RPMI8226 (cell line): ENCODE results near the gene ELMO2.
A peak's percentile ranks its signal among the peaks of the same experiment; 100 is the strongest.

Experiments used
- DNase-seq: peaks from one replicate; pipeline ENCODE4 v3.0.0-alpha.2; 2015

Gene ELMO2

GRCh38 chr20:46367967-46368901, 38.2 kb downstream of the ELMO2 start:
- no peak for DNase-seq

GRCh38 chr20:46367234-46367633, 39.2 kb downstream of the ELMO2 start:
- no peak for DNase-seq

GRCh38 chr20:46366826-46367225, 39.6 kb downstream of the ELMO2 start:
- DNase-seq, result no peak

GRCh38 chr20:46365487-46366220, 40.8 kb downstream of the ELMO2 start:
- DNase-seq, result no peak

GRCh38 chr20:46364670-46365486, 41.5 kb downstream of the ELMO2 start:
- DNase-seq, result no peak

GRCh38 chr20:46363874-46364669, 42.3 kb downstream of the ELMO2 start:
- DNase-seq, result peak; percentile 88

GRCh38 chr20:46362921-46363867, 43.2 kb downstream of the ELMO2 start:
- DNase-seq, result no peak

GRCh38 chr20:46361811-46362210, 44.6 kb downstream of the ELMO2 start:
- DNase-seq, result no peak

GRCh38 chr20:46361381-46361780, 45.0 kb downstream of the ELMO2 start:
- DNase-seq, result no peak

GRCh38 chr20:46359233-46359751, 47.1 kb downstream of the ELMO2 start:
- no peak for DNase-seq

GRCh38 chr20:46358346-46359058, 47.9 kb downstream of the ELMO2 start:
- no peak for DNase-seq

GRCh38 chr20:46357030-46357514, 49.3 kb downstream of the ELMO2 start:
- no peak for DNase-seq

- no peak for DNase-seq
Measured at GRCh38 chr20:46356195-46357029, 50.0 kb downstream of the ELMO2 start.

- DNase-seq, result no peak
Measured at GRCh38 chr20:46355778-46356177, 50.6 kb downstream of the ELMO2 start.

- no peak for DNase-seq
Measured at GRCh38 chr20:46354920-46355654, 51.3 kb downstream of the ELMO2 start.

GRCh38 chr20:46354207-46354555, 52.2 kb downstream of the ELMO2 start:
- DNase-seq, result no peak

- no peak for DNase-seq
Measured at GRCh38 chr20:46353500-46354206, 52.8 kb downstream of the ELMO2 start.
